B cell (primary cell): ENCODE measurements around the gene ZBTB12. TPM values are rescaled to one million over a fixed set of nuclear protein-coding genes. Genes with fewer than 3 reads are reported as not detected.

ENCODE experiments used
- ATAC-seq: fragments of 200-7000 bp; cut with Tn5 transposase; one replicate; pipeline ENCODE4 v1.10.0; 2021; ENCODE audit warnings: low read depth, mild to moderate bottlenecking, moderate number of reproducible peaks, moderate library complexity
- CTCF ChIA-PET: fragments of 350-600 bp; sonication (Branson Sonifier 250); formaldehyde crosslinking; loops from one replicate; lab custom pipeline; 2021; ENCODE audit warnings: antibody characterized with exemption, inconsistent platforms; lab: Charles Lee
- POLR2A ChIA-PET: fragments of 350-600 bp; sonication (Branson Sonifier 250); formaldehyde crosslinking; loops from one replicate; lab custom pipeline; 2021; ENCODE audit warnings: antibody characterized with exemption; lab: Charles Lee
- DNase-seq: peaks from one replicate; pipeline ENCODE4 v3.0.0; 2013
- H2AFZ ChIP-seq: 2 replicates; pipeline ENCODE4 v1.6.1; 2012; ENCODE audit warnings: mild to moderate bottlenecking, low read depth, low read length; ENCODE audit not compliant: insufficient read depth, poor library complexity, severe bottlenecking
- H3K27ac ChIP-seq, 2 donors: 1 replicate in 1 of 2; 2 replicates in 1 of 2; pipeline ENCODE4 v1.5.1; 2012 to 2013; ENCODE audit warnings: low read length in 2 of 2, mild to moderate bottlenecking in 2 of 2, moderate library complexity in 1 of 2
- H3K27me3 ChIP-seq, 4 experiments: fragments of 200-600 bp in 1 of 4; sonication (generic) in 1 of 4; replicated peaks in 1 of 4; 1 replicate in 2 of 4; 2 replicates in 2 of 4; pipeline versions ENCODE4 v1.6.1 to v1.7.0; 2013 to 2016; ENCODE audit warnings: low read length in 3 of 4, mild to moderate bottlenecking in 2 of 4, mixed read lengths in 1 of 4, moderate library complexity in 1 of 4; ENCODE audit not compliant: insufficient read depth in 4 of 4, control insufficient read depth in 3 of 4; ENCODE audit errors: control extremely low read depth in 1 of 4
- H3K36me3 ChIP-seq, 2 experiments: replicated peaks in 1 of 2; 1 replicate in 1 of 2; 2 replicates in 1 of 2; pipeline versions ENCODE4 v1.6.1 to v1.7.1; 2013; ENCODE audit warnings: low read length in 1 of 2; ENCODE audit not compliant: insufficient read depth in 2 of 2, control insufficient read depth in 1 of 2; ENCODE audit errors: control extremely low read depth in 1 of 2, extremely low read depth in 1 of 2
- H3K4me1 ChIP-seq, 2 donors: fragments of 200-600 bp in 1 of 2; sonication (generic) in 1 of 2; 1 replicate in 1 of 2; 2 replicates in 1 of 2; pipeline versions ENCODE4 v1.5.1 to v1.6.1; 2013 to 2017; ENCODE audit warnings: low read length in 2 of 2; ENCODE audit not compliant: control insufficient read depth in 2 of 2, insufficient read depth in 2 of 2
- H3K4me2 ChIP-seq: replicated peaks from 2 replicates; pipeline ENCODE3; 2012; ENCODE audit warnings: mild to moderate bottlenecking, low read depth, low read length; ENCODE audit not compliant: poor library complexity, severe bottlenecking
- H3K4me3 ChIP-seq, 5 experiments: fragments of 200-600 bp in 1 of 5; sonication (generic) in 1 of 5; 1 replicate in 3 of 5; 2 replicates in 2 of 5; pipeline versions ENCODE4 v1.5.1 to v1.7.0; 2011 to 2016; ENCODE audit warnings: low read length in 4 of 5, mild to moderate bottlenecking in 4 of 5, low read depth in 2 of 5, control low read depth in 1 of 5, moderate library complexity in 1 of 5; ENCODE audit not compliant: insufficient read depth in 1 of 5; ENCODE audit errors: control extremely low read depth in 1 of 5, extremely low read depth in 1 of 5
- H3K79me2 ChIP-seq: fragments of 200-600 bp; sonication (generic); one replicate; pipeline ENCODE4 v1.6.0; 2016; ENCODE audit warnings: low read length; ENCODE audit not compliant: control insufficient read depth, insufficient read depth
- H3K9ac ChIP-seq: fragments of 200-600 bp; sonication (generic); 2 replicates; pipeline ENCODE4 v1.6.1; 2017; ENCODE audit warnings: mild to moderate bottlenecking, low read length, moderate library complexity
- H3K9me3 ChIP-seq, 3 donors: one replicate each; pipeline versions ENCODE4 v1.6.1 to v1.7.1; 2013; ENCODE audit warnings: low read length in 2 of 3; ENCODE audit not compliant: control insufficient read depth in 2 of 3, insufficient read depth in 1 of 3; ENCODE audit errors: control extremely low read depth in 1 of 3
- H4K20me1 ChIP-seq: 2 replicates; pipeline ENCODE4 v1.6.0; 2012; ENCODE audit warnings: mild to moderate bottlenecking, low read length; ENCODE audit not compliant: insufficient read depth, control insufficient read depth, poor library complexity, severe bottlenecking
- H3K27ac Mint-ChIP-seq: one replicate; pipeline ENCODE4 v1.8.0; 2021; ENCODE audit warnings: mixed read lengths
- H3K27me3 Mint-ChIP-seq: one replicate; pipeline ENCODE4 v1.8.0; 2021; ENCODE audit warnings: mixed read lengths
- H3K4me1 Mint-ChIP-seq: one replicate; pipeline ENCODE4 v1.8.0; 2021; ENCODE audit warnings: mixed read lengths
- H3K4me3 Mint-ChIP-seq: one replicate; pipeline ENCODE4 v1.8.0; 2021; ENCODE audit warnings: mixed read lengths
- H3K9me3 Mint-ChIP-seq: one replicate; pipeline ENCODE4 v1.8.0; 2022; ENCODE audit warnings: mixed read lengths; ENCODE audit not compliant: insufficient read depth
- EZH2 ChIP-seq: IDR thresholded peaks from 2 replicates; pipeline ENCODE4 v1.6.1; 2012; ENCODE audit warnings: borderline replicate concordance, low read depth, mild to moderate bottlenecking, moderate library complexity, low read length; ENCODE audit not compliant: insufficient read depth, poor library complexity, severe bottlenecking
- WGBS: methylation state at CpG from one replicate; pipeline ENCODE4 v1.1.5; 2013; ENCODE audit warnings: missing lambda C conversion rate; ENCODE audit not compliant: insufficient coverage; 5-methylcytosine and 5-hydroxymethylcytosine counted together
- intact Hi-C: fragments of 100-400 bp; cut with micrococcal nuclease; formaldehyde crosslinking; loops from one replicate; pipeline ENCODE4 v1.10.0; 2022
- polyA plus RNA-seq: library from polyadenylated mRNA; depleted of rRNA; stranded (reverse); fragments of >200 nt; gene quantifications from 2 replicates; pipeline ENCODE4 v1.2.3, GENCODE V29; 2012
- total RNA-seq, 2 donors: library from RNA; stranded (reverse); fragments of 120-200 nt in 1 of 2; gene quantifications; 1 replicate in 1 of 2; 2 replicates in 1 of 2; pipeline versions ENCODE4 v1.2.3 to v1.2.4, GENCODE V29; 2013 to 2022
- TF ChIP-seq, protein P1 (sequence below): fragments of 200-600 bp; IDR thresholded peaks from one replicate; pipeline ENCODE4 v1.8.0; 2022; ENCODE audit warnings: antibody characterized with exemption, mild to moderate bottlenecking

Gene ZBTB12
- total and polyA plus RNA-seq, 2 donors (not counting 1 experiment from before 2014, with no cell fraction given), result 1.4 to 8.9 TPM

DNA sequence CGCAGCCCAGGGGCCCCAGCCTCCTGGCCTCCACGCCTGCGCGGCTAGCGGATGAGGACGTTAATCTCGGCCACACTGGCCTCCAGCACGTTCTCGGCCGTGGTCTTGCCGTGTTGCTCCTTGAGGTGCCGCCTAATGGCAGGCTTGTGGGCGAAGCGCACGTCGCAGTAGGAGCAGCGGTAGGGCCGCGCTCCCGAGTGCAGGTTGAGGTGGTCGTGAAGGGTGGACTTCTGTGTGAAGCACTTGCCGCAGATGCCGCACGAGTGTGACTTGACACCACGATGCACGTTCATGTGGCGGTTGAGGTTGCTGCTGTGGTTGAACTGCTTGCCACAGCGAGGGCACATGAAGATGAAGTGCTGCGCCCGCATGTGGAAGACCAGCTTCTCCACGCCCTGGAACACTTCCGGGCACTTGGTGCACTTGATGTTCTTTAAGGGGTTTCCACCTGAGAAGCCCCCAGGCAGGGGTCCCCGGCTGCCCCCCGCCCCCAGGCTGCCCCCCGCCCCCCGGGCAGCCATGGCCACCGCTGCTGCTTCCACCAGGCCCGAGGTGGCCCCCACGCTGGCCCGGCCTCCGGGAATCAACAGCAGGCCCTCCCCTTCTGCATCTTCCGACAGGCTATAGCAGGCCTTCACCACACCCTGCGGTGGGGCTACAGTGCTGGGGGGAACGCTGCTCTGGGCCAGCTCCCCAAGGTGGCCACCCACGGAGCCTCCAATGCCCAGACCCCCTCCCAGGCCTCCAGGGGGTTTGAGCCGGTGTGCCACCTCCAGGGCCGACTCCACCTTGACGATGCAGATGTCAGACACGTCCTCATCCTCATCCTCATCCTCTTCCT is 1.8 kb downstream of the ZBTB12 start:
- Histone ChIP-seq H3K9ac (no peak overlapping the region), H2AFZ (no peak overlapping the region), H3K36me3 (no peaks in the 10 kb centered on the region), H3K9me3 (no peaks in the 10 kb centered on the region), H3K4me2 (no peak overlapping the region), H3K4me1 (peaks cover 16 to 33% of the 10 kb centered on the region in 2 donors), H3K4me3 (no peak overlapping the region), H3K79me2 (peaks cover 4% of the 10 kb centered on the region), H3K27ac (no peak overlapping the region), H4K20me1 (no peaks in the 10 kb centered on the region), H3K27me3 (no peaks in the 10 kb centered on the region)
- intact Hi-C loops, result loop anchor here (5.0 kb wide), 3 partner anchors 163 to 297 kb away; partner anchors contain the start of genes CLIC1 and PRRC2A
- POLR2A ChIA-PET, result interaction anchor here (0.6 kb wide), 1 partner anchor 235 kb away, joined by 6 read pairs; the partner anchor contains the start of gene GPANK1
- TF ChIP-seq, protein P1, sequence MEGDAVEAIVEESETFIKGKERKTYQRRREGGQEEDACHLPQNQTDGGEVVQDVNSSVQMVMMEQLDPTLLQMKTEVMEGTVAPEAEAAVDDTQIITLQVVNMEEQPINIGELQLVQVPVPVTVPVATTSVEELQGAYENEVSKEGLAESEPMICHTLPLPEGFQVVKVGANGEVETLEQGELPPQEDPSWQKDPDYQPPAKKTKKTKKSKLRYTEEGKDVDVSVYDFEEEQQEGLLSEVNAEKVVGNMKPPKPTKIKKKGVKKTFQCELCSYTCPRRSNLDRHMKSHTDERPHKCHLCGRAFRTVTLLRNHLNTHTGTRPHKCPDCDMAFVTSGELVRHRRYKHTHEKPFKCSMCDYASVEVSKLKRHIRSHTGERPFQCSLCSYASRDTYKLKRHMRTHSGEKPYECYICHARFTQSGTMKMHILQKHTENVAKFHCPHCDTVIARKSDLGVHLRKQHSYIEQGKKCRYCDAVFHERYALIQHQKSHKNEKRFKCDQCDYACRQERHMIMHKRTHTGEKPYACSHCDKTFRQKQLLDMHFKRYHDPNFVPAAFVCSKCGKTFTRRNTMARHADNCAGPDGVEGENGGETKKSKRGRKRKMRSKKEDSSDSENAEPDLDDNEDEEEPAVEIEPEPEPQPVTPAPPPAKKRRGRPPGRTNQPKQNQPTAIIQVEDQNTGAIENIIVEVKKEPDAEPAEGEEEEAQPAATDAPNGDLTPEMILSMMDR, result no peak
- TF ChIP-seq EZH2, result no peak
- peaks cover 40% of the 10 kb centered on the region for H3K4me1 Mint-ChIP-seq
- no peaks in the 10 kb centered on the region for H3K27me3 Mint-ChIP-seq
- ATAC-seq, result no peak
- peak overlapping the region; percentile 69 for H3K27ac Mint-ChIP-seq
- WGBS, result 90% methylated on average over 43 of the region's 49 CpGs
- CTCF ChIA-PET, result no interaction called here
- peak overlapping the region; percentile 66 for H3K4me3 Mint-ChIP-seq
- DNase-seq, result peak; percentile 40
- no peaks in the 10 kb centered on the region for H3K9me3 Mint-ChIP-seq

DNA sequence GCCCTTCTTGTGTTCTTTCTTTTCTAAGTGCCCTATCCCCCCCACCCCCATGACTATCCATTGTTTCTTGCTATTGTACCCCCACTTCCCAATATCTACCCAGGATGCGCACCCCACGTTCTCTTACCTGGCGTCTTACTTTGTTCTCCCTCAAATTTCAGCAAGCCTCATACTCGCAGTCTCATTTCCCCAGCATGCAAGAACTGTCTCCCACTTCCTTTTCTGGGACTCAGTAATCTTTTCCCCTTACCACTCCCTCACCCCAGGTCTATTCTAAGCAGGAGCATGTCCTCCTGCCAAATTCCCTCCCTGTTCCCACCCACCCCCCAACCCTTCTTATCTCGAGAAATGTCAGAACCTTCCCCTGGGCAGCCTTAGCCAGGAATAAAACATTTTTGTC is 2.7 kb downstream of the ZBTB12 start:
- no peak for DNase-seq
- ATAC-seq, result no peak
- 55% methylated on average over 5 of the region's 5 CpGs for WGBS
- POLR2A ChIA-PET, result interaction anchor here (0.6 to 1.5 kb wide), 5 partner anchors 37 to 1284 kb away, joined by 4 to 7 read pairs (median 6); partner anchors contain the start of genes BAG6, DXO and NEU1
- Mint-ChIP-seq H3K9me3 (no peaks in the 10 kb centered on the region), H3K4me3 (peak overlapping the region; percentile 66), H3K4me1 (peaks cover 40% of the 10 kb centered on the region), H3K27me3 (no peaks in the 10 kb centered on the region), H3K27ac (peak overlapping the region; percentile 69)
- Histone ChIP-seq H3K9ac (no peak overlapping the region), H2AFZ (no peak overlapping the region), H3K36me3 (no peaks in the 10 kb centered on the region), H3K4me1 (peaks cover 16 to 33% of the 10 kb centered on the region in 2 donors), H3K9me3 (no peaks in the 10 kb centered on the region), H3K27ac (peak overlapping the region in 1 of 2 donors; percentile 12), H3K4me2 (peak overlapping the region; percentile 96), H4K20me1 (no peaks in the 10 kb centered on the region), H3K4me3 (no peak overlapping the region), H3K79me2 (peaks cover 4% of the 10 kb centered on the region), H3K27me3 (no peaks in the 10 kb centered on the region)
- CTCF ChIA-PET, result interaction anchor here (1.0 to 1.5 kb wide), 2 partner anchors 170 to 172 kb away, joined by 3 read pairs; no protein-coding TSS in a partner anchor
- TF ChIP-seq, protein P1, result no peak
- TF ChIP-seq EZH2, result no peak
- intact Hi-C loops, result loop anchor here (5.0 kb wide), 3 partner anchors 162 to 298 kb away; partner anchors contain the start of genes CLIC1 and PRRC2A
